K562 (cell line): ENCODE data around the gene CAMK1D. TPM values are rescaled to one million over a fixed set of nuclear protein-coding genes. Genes with fewer than 3 reads are reported as not detected.

ENCODE experiments used
- BACH1 ChIP-seq: fragments of 200-800 bp; sonication (Bioruptor generic); IDR thresholded peaks from 2 replicates; pipeline ENCODE4 v1.6.1; 2016; ENCODE audit warnings: missing genetic modification characterization, missing compliant biosample characterization
- HDAC8 ChIP-seq: fragments of 450-650 bp; IDR thresholded peaks from 2 replicates; pipeline ENCODE4 v1.6.1; 2016; ENCODE audit warnings: mild to moderate bottlenecking, missing genetic modification characterization, moderate library complexity, missing compliant biosample characterization
- MAZ ChIP-seq, 2 experiments: fragments of 450-650 bp in 1 of 2; sonication (generic) in 1 of 2; formaldehyde crosslinking; IDR thresholded peaks in 1 of 2; conservative IDR thresholded peaks in 1 of 2; 2 replicates each; pipeline versions ENCODE4 v1.4.0 to v1.5.0; 2020; ENCODE audit warnings: mild to moderate bottlenecking in 1 of 2, missing genetic modification reagents in 1 of 2
- NR4A1 ChIP-seq, 2 experiments: fragments of 250-450 bp in 1 of 2; fragments of 450-650 bp in 1 of 2; sonication (Bioruptor Pico) in 1 of 2; IDR thresholded peaks; 2 replicates each; pipeline versions ENCODE4 v1.4.0 to v1.6.1; 2016 to 2020; ENCODE audit warnings: mild to moderate bottlenecking in 2 of 2, missing compliant biosample characterization in 1 of 2, missing genetic modification characterization in 1 of 2, moderate library complexity in 1 of 2
- OTX1 ChIP-seq: fragments of 450-650 bp; formaldehyde crosslinking; IDR thresholded peaks from 2 replicates; pipeline ENCODE4 v1.4.0; 2022; ENCODE audit warnings: mild to moderate bottlenecking
- POLR3G ChIP-seq: IDR thresholded peaks from 2 replicates; pipeline ENCODE4 v1.6.1; 2011; ENCODE audit not compliant: insufficient read length, insufficient replicate concordance; ENCODE audit errors: extremely low read depth
- SNIP1 ChIP-seq: fragments of 450-650 bp; IDR thresholded peaks from 2 replicates; pipeline ENCODE4 v1.7.1; 2017; ENCODE audit warnings: low read depth, mild to moderate bottlenecking
- TFAP4 ChIP-seq: sonication (generic); formaldehyde crosslinking; IDR thresholded peaks from 2 replicates; pipeline ENCODE4 v1.8.0; 2022; ENCODE audit warnings: missing genetic modification reagents, mild to moderate bottlenecking, moderate library complexity, borderline replicate concordance
- polyA plus RNA-seq, 8 experiments: library from polyadenylated mRNA; depleted of rRNA in 4 of 8; stranded (reverse) in 5 of 8; unstranded in 3 of 8; fragments of >200 nt; fragmentation: Nextera tagmentation in 2 of 8; fragmentation: Illumina TruSeq in 1 of 8; extraction: Ambion mirVana in 2 of 8; extraction: Trizol in 1 of 8; gene quantifications; 2 replicates each; pipeline versions ENCODE4 v1.2.1 to v1.2.3, GENCODE V29; 2011 to 2014; ENCODE audit warnings: inconsistent platforms in 1 of 8, missing spikeins in 1 of 8
- total RNA-seq, 7 experiments: library from RNA; depleted of rRNA in 6 of 7; stranded (reverse); fragments of >200 nt in 6 of 7; fragmentation: Illumina TruSeq in 2 of 7; extraction: Trizol in 2 of 7; gene quantifications; 2 replicates each; pipeline versions ENCODE4 v1.2.1 to v1.2.3, GENCODE V29; 2011 to 2021; ENCODE audit warnings: low replicate concordance in 1 of 7
- TF ChIP-seq, protein P1 (sequence below): fragments of 200-600 bp; sonication (generic); IDR thresholded peaks from one replicate; pipeline ENCODE4 v1.6.1; 2012; ENCODE audit warnings: mild to moderate bottlenecking, low read depth, low read length, inconsistent platforms
- TF ChIP-seq, protein P2 (sequence below): IDR thresholded peaks from 3 replicates; pipeline ENCODE4 v1.6.1; 2011; ENCODE audit warnings: borderline replicate concordance, mild to moderate bottlenecking, moderate library complexity; ENCODE audit not compliant: insufficient read length; ENCODE audit errors: extremely low read depth

Gene CAMK1D
- total and polyA plus RNA-seq, 9 of the 15 experiments (the other 6 are each of a cell fraction or from before 2014, with no cell fraction given) = 0.12 to 0.24 (median 0.20) TPM; not detected in 5

- no peak for TF ChIP-seq OTX1 (CRISPR knock-in tag)
- peak in 1 of 2 experiments; percentile 51; a peak in 1 of 4 replicates for TF ChIP-seq MAZ (CRISPR knock-in tag; conservative IDR thresholded peaks at IDR 0.05 in 1 of 2, IDR thresholded peaks at IDR 0.05 in 1 of 2)
- TF ChIP-seq SNIP1 = no peak
- no peak for TF ChIP-seq NR4A1 (CRISPR knock-in tag; IDR thresholded peaks at IDR 0.05)
- TF ChIP-seq NR4A1 (tag; IDR thresholded peaks at IDR 0.05) = no peak
- TF ChIP-seq POLR3G = no peak
- no peak for TF ChIP-seq HDAC8 (tag)
- TF ChIP-seq TFAP4 (CRISPR knock-in tag) = no peak
- no peak for TF ChIP-seq BACH1 (tag)
- TF ChIP-seq, protein P1, sequence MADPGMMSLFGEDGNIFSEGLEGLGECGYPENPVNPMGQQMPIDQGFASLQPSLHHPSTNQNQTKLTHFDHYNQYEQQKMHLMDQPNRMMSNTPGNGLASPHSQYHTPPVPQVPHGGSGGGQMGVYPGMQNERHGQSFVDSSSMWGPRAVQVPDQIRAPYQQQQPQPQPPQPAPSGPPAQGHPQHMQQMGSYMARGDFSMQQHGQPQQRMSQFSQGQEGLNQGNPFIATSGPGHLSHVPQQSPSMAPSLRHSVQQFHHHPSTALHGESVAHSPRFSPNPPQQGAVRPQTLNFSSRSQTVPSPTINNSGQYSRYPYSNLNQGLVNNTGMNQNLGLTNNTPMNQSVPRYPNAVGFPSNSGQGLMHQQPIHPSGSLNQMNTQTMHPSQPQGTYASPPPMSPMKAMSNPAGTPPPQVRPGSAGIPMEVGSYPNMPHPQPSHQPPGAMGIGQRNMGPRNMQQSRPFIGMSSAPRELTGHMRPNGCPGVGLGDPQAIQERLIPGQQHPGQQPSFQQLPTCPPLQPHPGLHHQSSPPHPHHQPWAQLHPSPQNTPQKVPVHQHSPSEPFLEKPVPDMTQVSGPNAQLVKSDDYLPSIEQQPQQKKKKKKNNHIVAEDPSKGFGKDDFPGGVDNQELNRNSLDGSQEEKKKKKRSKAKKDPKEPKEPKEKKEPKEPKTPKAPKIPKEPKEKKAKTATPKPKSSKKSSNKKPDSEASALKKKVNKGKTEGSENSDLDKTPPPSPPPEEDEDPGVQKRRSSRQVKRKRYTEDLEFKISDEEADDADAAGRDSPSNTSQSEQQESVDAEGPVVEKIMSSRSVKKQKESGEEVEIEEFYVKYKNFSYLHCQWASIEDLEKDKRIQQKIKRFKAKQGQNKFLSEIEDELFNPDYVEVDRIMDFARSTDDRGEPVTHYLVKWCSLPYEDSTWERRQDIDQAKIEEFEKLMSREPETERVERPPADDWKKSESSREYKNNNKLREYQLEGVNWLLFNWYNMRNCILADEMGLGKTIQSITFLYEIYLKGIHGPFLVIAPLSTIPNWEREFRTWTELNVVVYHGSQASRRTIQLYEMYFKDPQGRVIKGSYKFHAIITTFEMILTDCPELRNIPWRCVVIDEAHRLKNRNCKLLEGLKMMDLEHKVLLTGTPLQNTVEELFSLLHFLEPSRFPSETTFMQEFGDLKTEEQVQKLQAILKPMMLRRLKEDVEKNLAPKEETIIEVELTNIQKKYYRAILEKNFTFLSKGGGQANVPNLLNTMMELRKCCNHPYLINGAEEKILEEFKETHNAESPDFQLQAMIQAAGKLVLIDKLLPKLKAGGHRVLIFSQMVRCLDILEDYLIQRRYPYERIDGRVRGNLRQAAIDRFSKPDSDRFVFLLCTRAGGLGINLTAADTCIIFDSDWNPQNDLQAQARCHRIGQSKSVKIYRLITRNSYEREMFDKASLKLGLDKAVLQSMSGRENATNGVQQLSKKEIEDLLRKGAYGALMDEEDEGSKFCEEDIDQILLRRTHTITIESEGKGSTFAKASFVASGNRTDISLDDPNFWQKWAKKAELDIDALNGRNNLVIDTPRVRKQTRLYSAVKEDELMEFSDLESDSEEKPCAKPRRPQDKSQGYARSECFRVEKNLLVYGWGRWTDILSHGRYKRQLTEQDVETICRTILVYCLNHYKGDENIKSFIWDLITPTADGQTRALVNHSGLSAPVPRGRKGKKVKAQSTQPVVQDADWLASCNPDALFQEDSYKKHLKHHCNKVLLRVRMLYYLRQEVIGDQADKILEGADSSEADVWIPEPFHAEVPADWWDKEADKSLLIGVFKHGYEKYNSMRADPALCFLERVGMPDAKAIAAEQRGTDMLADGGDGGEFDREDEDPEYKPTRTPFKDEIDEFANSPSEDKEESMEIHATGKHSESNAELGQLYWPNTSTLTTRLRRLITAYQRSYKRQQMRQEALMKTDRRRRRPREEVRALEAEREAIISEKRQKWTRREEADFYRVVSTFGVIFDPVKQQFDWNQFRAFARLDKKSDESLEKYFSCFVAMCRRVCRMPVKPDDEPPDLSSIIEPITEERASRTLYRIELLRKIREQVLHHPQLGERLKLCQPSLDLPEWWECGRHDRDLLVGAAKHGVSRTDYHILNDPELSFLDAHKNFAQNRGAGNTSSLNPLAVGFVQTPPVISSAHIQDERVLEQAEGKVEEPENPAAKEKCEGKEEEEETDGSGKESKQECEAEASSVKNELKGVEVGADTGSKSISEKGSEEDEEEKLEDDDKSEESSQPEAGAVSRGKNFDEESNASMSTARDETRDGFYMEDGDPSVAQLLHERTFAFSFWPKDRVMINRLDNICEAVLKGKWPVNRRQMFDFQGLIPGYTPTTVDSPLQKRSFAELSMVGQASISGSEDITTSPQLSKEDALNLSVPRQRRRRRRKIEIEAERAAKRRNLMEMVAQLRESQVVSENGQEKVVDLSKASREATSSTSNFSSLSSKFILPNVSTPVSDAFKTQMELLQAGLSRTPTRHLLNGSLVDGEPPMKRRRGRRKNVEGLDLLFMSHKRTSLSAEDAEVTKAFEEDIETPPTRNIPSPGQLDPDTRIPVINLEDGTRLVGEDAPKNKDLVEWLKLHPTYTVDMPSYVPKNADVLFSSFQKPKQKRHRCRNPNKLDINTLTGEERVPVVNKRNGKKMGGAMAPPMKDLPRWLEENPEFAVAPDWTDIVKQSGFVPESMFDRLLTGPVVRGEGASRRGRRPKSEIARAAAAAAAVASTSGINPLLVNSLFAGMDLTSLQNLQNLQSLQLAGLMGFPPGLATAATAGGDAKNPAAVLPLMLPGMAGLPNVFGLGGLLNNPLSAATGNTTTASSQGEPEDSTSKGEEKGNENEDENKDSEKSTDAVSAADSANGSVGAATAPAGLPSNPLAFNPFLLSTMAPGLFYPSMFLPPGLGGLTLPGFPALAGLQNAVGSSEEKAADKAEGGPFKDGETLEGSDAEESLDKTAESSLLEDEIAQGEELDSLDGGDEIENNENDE = no peak
- TF ChIP-seq, protein P2, sequence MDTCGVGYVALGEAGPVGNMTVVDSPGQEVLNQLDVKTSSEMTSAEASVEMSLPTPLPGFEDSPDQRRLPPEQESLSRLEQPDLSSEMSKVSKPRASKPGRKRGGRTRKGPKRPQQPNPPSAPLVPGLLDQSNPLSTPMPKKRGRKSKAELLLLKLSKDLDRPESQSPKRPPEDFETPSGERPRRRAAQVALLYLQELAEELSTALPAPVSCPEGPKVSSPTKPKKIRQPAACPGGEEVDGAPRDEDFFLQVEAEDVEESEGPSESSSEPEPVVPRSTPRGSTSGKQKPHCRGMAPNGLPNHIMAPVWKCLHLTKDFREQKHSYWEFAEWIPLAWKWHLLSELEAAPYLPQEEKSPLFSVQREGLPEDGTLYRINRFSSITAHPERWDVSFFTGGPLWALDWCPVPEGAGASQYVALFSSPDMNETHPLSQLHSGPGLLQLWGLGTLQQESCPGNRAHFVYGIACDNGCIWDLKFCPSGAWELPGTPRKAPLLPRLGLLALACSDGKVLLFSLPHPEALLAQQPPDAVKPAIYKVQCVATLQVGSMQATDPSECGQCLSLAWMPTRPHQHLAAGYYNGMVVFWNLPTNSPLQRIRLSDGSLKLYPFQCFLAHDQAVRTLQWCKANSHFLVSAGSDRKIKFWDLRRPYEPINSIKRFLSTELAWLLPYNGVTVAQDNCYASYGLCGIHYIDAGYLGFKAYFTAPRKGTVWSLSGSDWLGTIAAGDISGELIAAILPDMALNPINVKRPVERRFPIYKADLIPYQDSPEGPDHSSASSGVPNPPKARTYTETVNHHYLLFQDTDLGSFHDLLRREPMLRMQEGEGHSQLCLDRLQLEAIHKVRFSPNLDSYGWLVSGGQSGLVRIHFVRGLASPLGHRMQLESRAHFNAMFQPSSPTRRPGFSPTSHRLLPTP = no peak
These were observed 361.4 kb downstream of the CAMK1D start (continued) for GRCh38 chr10:12710594-12711349.
